Esophagus muscularis mucosa (tissue), 4 donors: Measurements from ENCODE around the gene RCBTB2.

Experiments used
- EP300 ChIP-seq: sonication (generic); formaldehyde crosslinking; IDR thresholded peaks from one replicate; pipeline ENCODE4 v1.6.1; 2017; ENCODE audit warnings: antibody characterized with exemption
- POLR2A ChIP-seq: fragments of 450-650 bp; IDR thresholded peaks from one replicate; pipeline ENCODE4 v1.6.1; 2017; ENCODE audit warnings: antibody characterized with exemption, moderate library complexity, mild to moderate bottlenecking, low read depth
- TF ChIP-seq, protein P1 (sequence below), 3 experiments: fragments of 200-600 bp in 2 of 3; fragments of 450-650 bp in 1 of 3; sonication (generic) in 2 of 3; IDR thresholded peaks; one replicate each; pipeline ENCODE4 v1.5.1; 2017 to 2019; ENCODE audit warnings: antibody characterized with exemption in 3 of 3, mild to moderate bottlenecking in 2 of 3, moderate library complexity in 1 of 3

- TF ChIP-seq POLR2A (no peak), EP300 (no peak)
- TF ChIP-seq, protein P1, sequence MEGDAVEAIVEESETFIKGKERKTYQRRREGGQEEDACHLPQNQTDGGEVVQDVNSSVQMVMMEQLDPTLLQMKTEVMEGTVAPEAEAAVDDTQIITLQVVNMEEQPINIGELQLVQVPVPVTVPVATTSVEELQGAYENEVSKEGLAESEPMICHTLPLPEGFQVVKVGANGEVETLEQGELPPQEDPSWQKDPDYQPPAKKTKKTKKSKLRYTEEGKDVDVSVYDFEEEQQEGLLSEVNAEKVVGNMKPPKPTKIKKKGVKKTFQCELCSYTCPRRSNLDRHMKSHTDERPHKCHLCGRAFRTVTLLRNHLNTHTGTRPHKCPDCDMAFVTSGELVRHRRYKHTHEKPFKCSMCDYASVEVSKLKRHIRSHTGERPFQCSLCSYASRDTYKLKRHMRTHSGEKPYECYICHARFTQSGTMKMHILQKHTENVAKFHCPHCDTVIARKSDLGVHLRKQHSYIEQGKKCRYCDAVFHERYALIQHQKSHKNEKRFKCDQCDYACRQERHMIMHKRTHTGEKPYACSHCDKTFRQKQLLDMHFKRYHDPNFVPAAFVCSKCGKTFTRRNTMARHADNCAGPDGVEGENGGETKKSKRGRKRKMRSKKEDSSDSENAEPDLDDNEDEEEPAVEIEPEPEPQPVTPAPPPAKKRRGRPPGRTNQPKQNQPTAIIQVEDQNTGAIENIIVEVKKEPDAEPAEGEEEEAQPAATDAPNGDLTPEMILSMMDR (IDR thresholded peaks at IDR 0.05): no peak
Measured at GRCh38 chr13:48508011-48508410, 24.9 kb downstream of the RCBTB2 start.
